ENCODE results near the gene ASXL3. TPM values are rescaled to one million over a fixed set of nuclear protein-coding genes. Genes with fewer than 3 reads are reported as not detected.

The ASXL3 gene
- total RNA-seq, 1 experiment from 2014 or later = 1.2 TPM

- Mint-ChIP-seq H3K4me3 (ENCODE audit: unreplicated experiment) (no peak overlapping the region), H3K4me1 (ENCODE audit: low read depth, unreplicated experiment) (no peaks in the 10 kb centered on the region), H3K36me3 (ENCODE audit: insufficient read depth, unreplicated experiment) (no peaks in the 10 kb centered on the region), H3K9me3 (ENCODE audit: unreplicated experiment) (no peaks in the 10 kb centered on the region), H3K27me3 (ENCODE audit: insufficient read depth, unreplicated experiment) (peaks cover 3% of the 10 kb centered on the region), H3K27ac (ENCODE audit: unreplicated experiment) (no peak overlapping the region)
- no peaks in the 10 kb centered on the region for H3K36me3 ChIP-seq (ENCODE audit: control insufficient read depth, insufficient read depth, low read length)
- no peaks in the 10 kb centered on the region for H3K27me3 ChIP-seq (replicated peaks; ENCODE audit: control insufficient read depth, insufficient read depth, low read length)
- no TSS peak for BruUV-seq (replicated peaks)
- intact Hi-C loops (cut with micrococcal nuclease; ENCODE audit: unreplicated experiment) = no loop called here
- TF ChIP-seq, protein P1, sequence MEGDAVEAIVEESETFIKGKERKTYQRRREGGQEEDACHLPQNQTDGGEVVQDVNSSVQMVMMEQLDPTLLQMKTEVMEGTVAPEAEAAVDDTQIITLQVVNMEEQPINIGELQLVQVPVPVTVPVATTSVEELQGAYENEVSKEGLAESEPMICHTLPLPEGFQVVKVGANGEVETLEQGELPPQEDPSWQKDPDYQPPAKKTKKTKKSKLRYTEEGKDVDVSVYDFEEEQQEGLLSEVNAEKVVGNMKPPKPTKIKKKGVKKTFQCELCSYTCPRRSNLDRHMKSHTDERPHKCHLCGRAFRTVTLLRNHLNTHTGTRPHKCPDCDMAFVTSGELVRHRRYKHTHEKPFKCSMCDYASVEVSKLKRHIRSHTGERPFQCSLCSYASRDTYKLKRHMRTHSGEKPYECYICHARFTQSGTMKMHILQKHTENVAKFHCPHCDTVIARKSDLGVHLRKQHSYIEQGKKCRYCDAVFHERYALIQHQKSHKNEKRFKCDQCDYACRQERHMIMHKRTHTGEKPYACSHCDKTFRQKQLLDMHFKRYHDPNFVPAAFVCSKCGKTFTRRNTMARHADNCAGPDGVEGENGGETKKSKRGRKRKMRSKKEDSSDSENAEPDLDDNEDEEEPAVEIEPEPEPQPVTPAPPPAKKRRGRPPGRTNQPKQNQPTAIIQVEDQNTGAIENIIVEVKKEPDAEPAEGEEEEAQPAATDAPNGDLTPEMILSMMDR (IDR thresholded peaks at IDR 0.05; ENCODE audit: insufficient read depth in 1 of 2, low read depth in 1 of 2, low read length in 1 of 2, severe bottlenecking in 1 of 2, unreplicated experiment in 1 of 2) = no peak
- POLR2A ChIA-PET = no interaction called here
- CTCF ChIA-PET = no interaction called here
- no peaks in the 10 kb centered on the region for H3K4me1 ChIP-seq
- no peaks in the 10 kb centered on the region for H3K9me3 ChIP-seq
- H3K4me3 ChIP-seq (ENCODE audit: low read depth, low read length) = no peak overlapping the region
- DNase-seq = no peak
Measured at GRCh38 chr18:33571998-33572787, 5.8 kb upstream of the ASXL3 start.

DNA sequence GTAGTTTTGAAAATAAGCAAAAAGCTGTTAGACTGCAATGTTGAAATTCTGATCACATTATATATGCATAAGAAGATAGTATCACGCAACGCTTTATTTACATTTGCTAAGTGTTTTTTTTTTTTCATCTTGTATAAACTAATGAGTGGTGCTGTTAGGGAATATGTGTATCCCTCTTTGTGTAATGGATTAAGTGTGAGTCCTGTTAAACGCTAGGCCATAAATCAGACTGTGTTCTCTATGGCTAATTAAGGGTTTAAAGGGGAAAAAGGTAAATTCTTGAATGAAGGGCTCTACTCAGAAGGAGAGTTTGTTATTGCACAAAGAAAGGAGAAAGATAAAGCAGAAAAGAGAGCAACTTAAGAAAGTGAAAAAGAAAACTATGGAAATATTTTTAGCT is 4.8 kb upstream of the ASXL3 start:
- no TSS peak for BruUV-seq (replicated peaks)
- POLR2A ChIA-PET = no interaction called here
- H3K9me3 ChIP-seq = no peaks in the 10 kb centered on the region
- no peak overlapping the region for H3K4me3 ChIP-seq (ENCODE audit: low read depth, low read length)
- Mint-ChIP-seq H3K4me1 (ENCODE audit: low read depth, unreplicated experiment) (no peaks in the 10 kb centered on the region), H3K27ac (ENCODE audit: unreplicated experiment) (no peak overlapping the region), H3K27me3 (ENCODE audit: insufficient read depth, unreplicated experiment) (peaks cover 7% of the 10 kb centered on the region), H3K9me3 (ENCODE audit: unreplicated experiment) (no peaks in the 10 kb centered on the region), H3K36me3 (ENCODE audit: insufficient read depth, unreplicated experiment) (no peaks in the 10 kb centered on the region), H3K4me3 (ENCODE audit: unreplicated experiment) (no peak overlapping the region)
- H3K27me3 ChIP-seq (replicated peaks; ENCODE audit: control insufficient read depth, insufficient read depth, low read length) = no peaks in the 10 kb centered on the region
- CTCF ChIA-PET = no interaction called here
- H3K36me3 ChIP-seq (ENCODE audit: control insufficient read depth, insufficient read depth, low read length) = no peaks in the 10 kb centered on the region
- DNase-seq = no peak
- H3K4me1 ChIP-seq = no peaks in the 10 kb centered on the region
- TF ChIP-seq, protein P1 (IDR thresholded peaks at IDR 0.05; ENCODE audit: insufficient read depth in 1 of 2, low read depth in 1 of 2, low read length in 1 of 2, severe bottlenecking in 1 of 2, unreplicated experiment in 1 of 2) = no peak
- intact Hi-C loops (cut with micrococcal nuclease; ENCODE audit: unreplicated experiment) = no loop called here

GRCh38 chr18:33575451-33575850 is 2.6 kb upstream of the ASXL3 start:
- H3K4me3 Mint-ChIP-seq (ENCODE audit: unreplicated experiment) = no peak overlapping the region
- TF ChIP-seq, protein P1 (IDR thresholded peaks at IDR 0.05; ENCODE audit: insufficient read depth in 1 of 2, low read depth in 1 of 2, low read length in 1 of 2, severe bottlenecking in 1 of 2, unreplicated experiment in 1 of 2) = no peak

More at GRCh38 chr18:33575451-33575850, 2.6 kb upstream of the ASXL3 start:
- H3K27me3 ChIP-seq (replicated peaks; ENCODE audit: control insufficient read depth, insufficient read depth, low read length) = no peaks in the 10 kb centered on the region
- H3K36me3 ChIP-seq (ENCODE audit: control insufficient read depth, insufficient read depth, low read length) = no peaks in the 10 kb centered on the region
- Mint-ChIP-seq H3K4me1 (ENCODE audit: low read depth, unreplicated experiment) (no peaks in the 10 kb centered on the region), H3K27me3 (ENCODE audit: insufficient read depth, unreplicated experiment) (peaks cover 7% of the 10 kb centered on the region), H3K27ac (ENCODE audit: unreplicated experiment) (no peak overlapping the region), H3K36me3 (ENCODE audit: insufficient read depth, unreplicated experiment) (no peaks in the 10 kb centered on the region), H3K9me3 (ENCODE audit: unreplicated experiment) (no peaks in the 10 kb centered on the region)
- no peaks in the 10 kb centered on the region for H3K4me1 ChIP-seq
- ChIA-PET POLR2A (no interaction called here), CTCF (no interaction called here)
- H3K4me3 ChIP-seq (ENCODE audit: low read depth, low read length) = no peak overlapping the region
- intact Hi-C loops (cut with micrococcal nuclease; ENCODE audit: unreplicated experiment) = no loop called here
- no TSS peak for BruUV-seq (replicated peaks)
- no peak for DNase-seq
- no peaks in the 10 kb centered on the region for H3K9me3 ChIP-seq

All from Caco-2 (cell line).